H9 (cell line): ENCODE data around the gene USE1. TPM values are rescaled to one million over a fixed set of nuclear protein-coding genes. Genes with fewer than 3 reads are reported as not detected.

ENCODE experiments used
- DNase-seq: peaks from one replicate; pipeline ENCODE4 v3.0.0-alpha.2; 2017
- H2AFZ ChIP-seq: one replicate; pipeline ENCODE4 v1.6.1; 2013; ENCODE audit warnings: mild to moderate bottlenecking, low read length, control low read depth, moderate library complexity
- H2AK5ac ChIP-seq: 2 replicates; pipeline ENCODE4 v1.6.1; 2013; ENCODE audit warnings: low read length, control low read depth, mixed read lengths; ENCODE audit not compliant: insufficient read length
- H2BK120ac ChIP-seq: one replicate; pipeline ENCODE4 v1.6.1; 2013; ENCODE audit warnings: low read depth, mild to moderate bottlenecking, low read length, control low read depth, inconsistent platforms; ENCODE audit not compliant: poor library complexity, severe bottlenecking
- H2BK12ac ChIP-seq: 2 replicates; pipeline ENCODE4 v1.6.1; 2013; ENCODE audit warnings: low read length, control low read depth, mixed read lengths, low read depth; ENCODE audit not compliant: insufficient read length
- H2BK15ac ChIP-seq: 2 replicates; pipeline ENCODE4 v1.6.1; 2013; ENCODE audit warnings: low read depth, low read length, control low read depth
- H2BK20ac ChIP-seq: one replicate; pipeline ENCODE4 v1.6.1; 2013; ENCODE audit warnings: low read depth, mild to moderate bottlenecking, low read length, control low read depth, inconsistent platforms; ENCODE audit not compliant: poor library complexity, severe bottlenecking
- H2BK5ac ChIP-seq: 2 replicates; pipeline ENCODE4 v1.6.1; 2013; ENCODE audit warnings: low read length, control low read depth, mixed read lengths; ENCODE audit not compliant: insufficient read length
- H3K14ac ChIP-seq: 2 replicates; pipeline ENCODE4 v1.6.1; 2013; ENCODE audit warnings: low read length, control low read depth; ENCODE audit not compliant: insufficient read depth
- H3K18ac ChIP-seq: 2 replicates; pipeline ENCODE4 v1.6.1; 2013; ENCODE audit warnings: low read depth, mild to moderate bottlenecking, mixed read lengths, low read length, control low read depth; ENCODE audit not compliant: insufficient read length
- H3K23ac ChIP-seq: 2 replicates; pipeline ENCODE4 v1.6.1; 2013; ENCODE audit warnings: low read length, control low read depth, mixed read lengths, low read depth; ENCODE audit not compliant: insufficient read length
- H3K23me2 ChIP-seq: 2 replicates; pipeline ENCODE4 v1.6.1; 2013; ENCODE audit warnings: low read depth, mild to moderate bottlenecking, mixed read lengths, low read length, control low read depth; ENCODE audit not compliant: insufficient read length, poor library complexity, severe bottlenecking
- H3K27ac ChIP-seq: 2 replicates; pipeline ENCODE4 v1.5.1; 2013; ENCODE audit warnings: low read length, control low read depth, mixed read lengths, low read depth; ENCODE audit not compliant: insufficient read length
- H3K27me3 ChIP-seq: 2 replicates; pipeline ENCODE4 v1.6.1; 2013; ENCODE audit warnings: low read length, control low read depth, inconsistent platforms; ENCODE audit not compliant: insufficient read depth
- H3K4ac ChIP-seq: 2 replicates; pipeline ENCODE4 v1.6.1; 2013; ENCODE audit warnings: low read depth, mild to moderate bottlenecking, control low read depth, inconsistent platforms, low read length, moderate library complexity
- H3K4me1 ChIP-seq: 2 replicates; pipeline ENCODE4 v1.6.1; 2013; ENCODE audit warnings: low read length, control low read depth, inconsistent platforms; ENCODE audit not compliant: insufficient read depth
- H3K4me2 ChIP-seq: 2 replicates; pipeline ENCODE4 v1.6.1; 2013; ENCODE audit warnings: low read length, control low read depth, mixed read lengths; ENCODE audit not compliant: insufficient read length, insufficient read depth
- H3K56ac ChIP-seq: 2 replicates; pipeline ENCODE4 v1.6.1; 2013; ENCODE audit warnings: low read depth, mild to moderate bottlenecking, mixed read lengths, low read length, control low read depth; ENCODE audit not compliant: insufficient read length
- H3K79me1 ChIP-seq: 2 replicates; pipeline ENCODE4 v1.6.1; 2013; ENCODE audit warnings: low read depth, mild to moderate bottlenecking, moderate library complexity, low read length, control low read depth, inconsistent platforms; ENCODE audit not compliant: insufficient read depth, poor library complexity, severe bottlenecking
- H3K79me2 ChIP-seq: 2 replicates; pipeline ENCODE4 v1.6.1; 2013; ENCODE audit warnings: low read length, control low read depth, inconsistent platforms; ENCODE audit not compliant: insufficient read depth
- H3K9ac ChIP-seq: 2 replicates; pipeline ENCODE4 v1.6.1; 2013; ENCODE audit warnings: low read length, control low read depth, mixed read lengths; ENCODE audit not compliant: insufficient read length; ENCODE audit errors: extremely low read depth
- H3K9me3 ChIP-seq: one replicate; pipeline ENCODE4 v1.6.1; 2013; ENCODE audit warnings: low read depth, low read length, inconsistent platforms; ENCODE audit not compliant: control insufficient read depth
- H3T11ph ChIP-seq: one replicate; pipeline ENCODE4 v1.6.1; 2013; ENCODE audit warnings: mild to moderate bottlenecking, low read length, control low read depth, inconsistent platforms
- H4K20me1 ChIP-seq: one replicate; pipeline ENCODE4 v1.6.1; 2013; ENCODE audit not compliant: control insufficient read depth, insufficient read length, insufficient read depth
- H4K5ac ChIP-seq: 2 replicates; pipeline ENCODE4 v1.6.1; 2013; ENCODE audit warnings: low read depth, mild to moderate bottlenecking, mixed read lengths, low read length, control low read depth; ENCODE audit not compliant: insufficient read length
- H4K8ac ChIP-seq: replicated peaks from 2 replicates; pipeline ENCODE4 v1.6.1; 2013; ENCODE audit warnings: low read length, control low read depth, mixed read lengths, low read depth; ENCODE audit not compliant: insufficient read length
- H4K91ac ChIP-seq: 2 replicates; pipeline ENCODE4 v1.6.1; 2013; ENCODE audit warnings: low read depth, mild to moderate bottlenecking, moderate library complexity, mixed read lengths, low read length, control low read depth; ENCODE audit not compliant: insufficient read length
- H3K27ac Mint-ChIP-seq, 3 experiments: 2 replicates in 2 of 3; 3 replicates in 1 of 3; pipeline ENCODE4 v1.8.0; 2020 to 2021; ENCODE audit warnings: mixed read lengths in 3 of 3, mild to moderate bottlenecking in 1 of 3, moderate library complexity in 1 of 3
- H3K27me3 Mint-ChIP-seq: 2 replicates; pipeline ENCODE4 v1.8.0; 2021; ENCODE audit warnings: low read depth, mild to moderate bottlenecking, moderate library complexity, mixed read lengths
- H3K36me3 Mint-ChIP-seq, 3 experiments: 2 replicates in 2 of 3; 3 replicates in 1 of 3; pipeline ENCODE4 v1.8.0; 2020 to 2021; ENCODE audit warnings: low read depth in 3 of 3, mixed read lengths in 3 of 3; ENCODE audit not compliant: insufficient read depth in 1 of 3
- H3K4me1 Mint-ChIP-seq, 2 experiments: 2 replicates each; pipeline ENCODE4 v1.8.0; 2020; ENCODE audit warnings: mixed read lengths in 2 of 2
- H3K4me3 Mint-ChIP-seq, 2 experiments: 2 replicates in 1 of 2; 3 replicates in 1 of 2; pipeline ENCODE4 v1.8.0; 2020 to 2021; ENCODE audit warnings: mild to moderate bottlenecking in 2 of 2, mixed read lengths in 2 of 2, moderate library complexity in 1 of 2
- H3K9me3 Mint-ChIP-seq, 2 experiments: 2 replicates in 1 of 2; 3 replicates in 1 of 2; pipeline ENCODE4 v1.8.0; 2020; ENCODE audit warnings: mild to moderate bottlenecking in 2 of 2, mixed read lengths in 2 of 2, moderate library complexity in 1 of 2
- CTCF ChIP-seq: fragments of 200-600 bp; sonication (generic); conservative IDR thresholded peaks from 3 replicates; pipeline ENCODE4 v1.8.0; 2021; ENCODE audit warnings: antibody characterized with exemption, mild to moderate bottlenecking
- WGBS: extraction: QIAGEN DNeasy Blood & Tissue Kit; methylation state at CpG from one replicate; pipeline ENCODE4 v1.1.7; 2013; ENCODE audit warnings: missing lambda C conversion rate, low lambda C conversion rate, mixed read lengths; ENCODE audit not compliant: insufficient read length; ENCODE audit errors: extremely low coverage; 5-methylcytosine and 5-hydroxymethylcytosine counted together
- total RNA-seq: library from RNA; stranded (reverse); gene quantifications from 2 replicates; pipeline ENCODE4 v1.2.1, GENCODE V29; 2021

Gene USE1
- total RNA-seq, 1 experiment from 2014 or later: 16.2 TPM

DNA sequence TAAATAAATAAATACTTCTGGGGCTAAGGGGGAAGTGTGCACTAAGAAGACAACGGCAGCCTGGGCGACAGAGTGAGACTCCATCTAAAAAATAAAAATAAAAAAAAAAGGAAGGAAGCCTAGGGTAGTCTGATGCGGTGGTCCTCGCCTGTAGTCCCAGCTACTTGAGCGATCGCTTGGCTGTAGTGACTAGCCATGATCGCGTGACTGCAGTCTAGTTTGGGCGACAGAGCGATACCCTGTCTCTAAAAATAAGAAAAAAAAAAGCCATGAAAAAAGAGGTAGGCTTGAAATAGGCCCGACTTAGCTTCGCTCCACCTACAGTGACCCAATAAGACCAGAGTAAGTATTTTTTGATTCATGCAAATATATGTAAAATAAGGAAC, 51.4 kb downstream of the USE1 start:
- no peak overlapping the region for H3K56ac ChIP-seq
- H3K9me3 ChIP-seq: no peaks in the 10 kb centered on the region
- H2BK120ac ChIP-seq: no peak overlapping the region
- no peak overlapping the region for H2BK15ac ChIP-seq
- H4K91ac ChIP-seq: no peak overlapping the region
- H3K9ac ChIP-seq: no peak overlapping the region
- no CpG with 5 or more reads among the region's 12 CpGs for WGBS
- no peak overlapping the region for H2AFZ ChIP-seq
- no peaks in the 10 kb centered on the region; a peak in 1 of 5 replicates for H3K9me3 Mint-ChIP-seq
- no peak overlapping the region for H2BK5ac ChIP-seq
- H3K36me3 Mint-ChIP-seq: peaks cover 11 to 24% (median 22%) of the 10 kb centered on the region in 3 experiments
- TF ChIP-seq CTCF: no peak
- no peak overlapping the region for H2AK5ac ChIP-seq
- H3K27me3 ChIP-seq: no peaks in the 10 kb centered on the region
- no peaks in the 10 kb centered on the region for H4K20me1 ChIP-seq
- peaks cover 4% of the 10 kb centered on the region; the same call in 1 of the 2 replicates for H3K4me1 ChIP-seq
- peaks cover 15 to 27% of the 10 kb centered on the region in 2 experiments for H3K4me1 Mint-ChIP-seq
- peaks cover 10% of the 10 kb centered on the region for H3K79me1 ChIP-seq
- no peaks in the 10 kb centered on the region for H3K79me2 ChIP-seq
- H3K4me3 Mint-ChIP-seq: peak overlapping the region; percentile 94 to 96
- no peak overlapping the region for H3K14ac ChIP-seq
- peaks cover 5% of the 10 kb centered on the region for H3K23me2 ChIP-seq
- H3K27ac Mint-ChIP-seq: peak overlapping the region; percentile 63 to 93 (median 65); a peak in 5 of 7 replicates
- no peak overlapping the region for H3K18ac ChIP-seq
- H3K23ac ChIP-seq: no peak overlapping the region
- no peak overlapping the region for H3K4ac ChIP-seq
- no peak overlapping the region for H3K4me2 ChIP-seq
- H4K5ac ChIP-seq: no peak overlapping the region
- no peak overlapping the region for H3T11ph ChIP-seq
- no peak overlapping the region for H2BK20ac ChIP-seq
- peaks cover 1% of the 10 kb centered on the region for H3K27me3 Mint-ChIP-seq
- no peak overlapping the region for H3K27ac ChIP-seq
- no peak overlapping the region for H2BK12ac ChIP-seq
- no peak for DNase-seq
- H4K8ac ChIP-seq: no peak overlapping the region
